Measurements from ENCODE around the gene INPP5A.
"Not testable (repeated sequence)": the region's sequence is repeated elsewhere in the genome, so short reads cannot be mapped to it uniquely, and the experiment has no call there.

INPP5A gene

DNA sequence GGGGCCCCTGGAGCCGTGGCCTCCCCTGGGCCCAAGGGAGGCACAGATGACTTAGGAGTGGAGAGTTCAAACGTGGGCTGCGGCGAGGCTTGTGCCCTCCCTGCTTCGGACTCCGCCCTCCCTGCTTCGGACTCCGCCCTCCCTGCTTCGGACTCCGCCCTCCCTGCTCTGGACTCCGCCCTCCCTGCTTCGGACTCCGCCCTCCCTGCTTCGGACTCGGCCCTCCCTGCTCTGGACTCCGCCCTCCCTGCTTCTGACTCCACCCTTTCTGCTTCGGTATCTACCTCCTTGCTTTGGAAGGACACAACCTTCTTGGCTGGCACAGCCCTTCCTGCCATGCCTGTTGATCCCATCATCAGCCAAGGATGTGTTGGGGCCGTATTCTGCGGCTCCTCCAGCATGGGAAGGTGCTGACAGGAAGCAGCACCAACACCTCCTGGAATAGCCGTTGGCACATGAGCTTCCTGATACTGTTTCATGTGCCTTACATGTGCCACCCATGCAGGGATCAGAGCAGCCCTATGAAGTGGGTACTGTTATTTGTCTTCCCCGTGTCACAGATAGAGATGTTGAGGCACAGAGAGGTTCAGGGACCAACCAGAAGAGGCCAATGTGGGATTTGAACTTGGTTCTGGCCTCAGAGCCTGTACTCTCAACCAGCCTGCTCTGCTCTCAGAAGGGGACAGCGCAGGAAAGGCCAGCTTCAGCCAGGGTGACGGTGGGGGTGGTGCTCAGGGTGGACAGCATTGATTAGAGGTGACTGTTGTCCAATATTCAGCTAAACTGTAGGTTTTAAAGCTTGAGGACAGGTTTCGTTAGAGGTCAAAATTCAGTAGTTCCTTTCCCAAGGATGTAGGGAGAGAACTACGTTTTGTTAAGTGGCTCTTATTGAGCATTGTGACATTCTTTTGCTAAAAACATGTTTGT is 133.9 kb downstream of the INPP5A start:
- DNase-seq (ENCODE audit: low read depth in 1 of 2, low spot score in 1 of 2), result no peak

GRCh38 chr10:132673746-132674145 is 136.2 kb downstream of the INPP5A start:
- DNase-seq (ENCODE audit: low read depth in 1 of 2, low spot score in 1 of 2), result not testable (repeated sequence)

DNA sequence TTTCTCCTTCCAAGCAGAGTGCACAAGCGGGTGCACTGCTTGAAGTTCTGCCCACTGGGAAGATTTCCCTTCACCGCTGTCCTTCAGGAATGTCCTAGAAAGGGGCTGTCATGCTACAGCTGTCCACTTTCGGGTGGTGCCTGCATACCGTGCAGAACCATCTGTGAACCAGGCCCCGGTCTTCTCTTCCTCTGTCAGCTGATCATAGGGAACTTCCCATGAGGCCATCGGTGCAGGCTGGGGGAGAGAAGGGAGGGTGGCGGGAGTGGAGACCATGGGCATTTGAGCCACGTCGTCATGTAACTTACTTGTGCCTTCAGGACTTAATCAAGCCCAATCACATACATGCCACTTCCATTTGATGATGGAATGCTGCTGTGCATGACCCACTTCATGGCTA is 136.7 kb downstream of the INPP5A start:
- DNase-seq (ENCODE audit: low read depth in 1 of 2, low spot score in 1 of 2), result no peak

DNA sequence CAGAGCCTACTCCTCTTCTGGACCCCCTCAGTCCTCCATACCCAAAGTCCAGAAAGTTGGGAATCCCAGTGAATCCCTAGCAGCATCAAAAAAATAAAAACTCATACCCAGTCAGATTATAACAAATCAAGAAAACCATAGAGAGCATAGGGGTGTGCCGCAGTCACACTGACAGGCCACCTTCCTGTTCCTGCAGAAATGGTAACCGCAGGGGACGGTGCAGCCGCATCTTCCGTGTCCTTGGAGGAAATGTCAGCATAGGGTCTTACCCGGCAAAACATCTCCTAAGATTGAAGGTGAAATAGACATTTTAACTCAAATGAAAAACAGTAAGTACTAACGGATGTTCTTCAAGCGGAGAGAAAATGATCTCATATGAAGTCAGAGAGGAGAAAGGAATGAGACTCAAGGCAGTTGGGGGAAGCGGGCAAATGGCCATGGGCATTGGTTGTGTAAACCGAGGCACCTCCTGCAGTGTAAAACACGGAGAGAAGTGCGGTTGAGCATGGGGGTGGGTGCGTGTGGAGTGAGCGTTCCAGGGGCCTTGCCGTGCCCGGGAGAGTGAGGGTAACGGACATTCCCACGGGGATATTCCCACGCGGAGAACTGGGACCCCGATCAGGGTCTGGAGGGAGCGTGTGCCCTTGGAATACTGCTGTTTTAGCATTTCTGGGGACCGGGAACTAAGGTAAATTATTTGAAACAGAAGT is 137.6 kb downstream of the INPP5A start:
- DNase-seq (ENCODE audit: low read depth in 1 of 2, low spot score in 1 of 2), result no peak

DNA sequence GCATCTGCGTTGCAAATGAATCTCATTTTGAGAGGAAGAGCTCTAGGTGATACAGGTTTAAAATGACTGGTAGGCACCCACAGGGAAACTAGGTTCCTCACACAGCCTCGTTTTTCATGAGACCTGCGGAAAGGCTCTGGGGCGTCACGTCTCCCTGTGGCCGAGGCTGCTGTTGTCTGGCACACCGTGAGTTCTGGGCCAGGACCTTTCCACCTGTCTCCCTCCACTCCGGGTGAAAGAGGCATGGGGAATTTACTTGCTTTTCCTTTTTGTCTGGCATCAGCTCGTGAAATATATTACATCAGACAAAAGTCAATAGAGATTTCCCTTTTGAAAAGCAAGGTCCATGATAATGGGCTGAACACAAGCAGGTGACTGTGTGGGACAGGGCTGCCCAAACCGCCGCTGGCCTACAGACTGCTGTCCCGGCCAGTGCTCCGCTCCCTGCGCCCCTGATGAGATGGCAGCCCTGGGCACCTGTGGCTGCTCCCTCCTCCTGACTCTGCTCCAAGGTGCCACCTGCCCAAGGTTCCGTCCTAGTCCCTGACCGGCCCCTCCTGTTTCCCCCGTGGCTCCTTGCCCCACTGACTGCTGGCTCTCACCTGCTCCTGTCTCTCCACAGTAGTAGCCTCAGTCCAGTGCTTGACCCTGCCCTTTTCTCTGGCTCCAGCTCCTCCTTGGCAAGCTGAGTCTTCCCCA is 138.8 kb downstream of the INPP5A start:
- no peak for DNase-seq (ENCODE audit: low read depth in 1 of 2, low spot score in 1 of 2)

- no peak for DNase-seq (ENCODE audit: low read depth in 1 of 2, low spot score in 1 of 2)
Measured at GRCh38 chr10:132677096-132677472, 139.5 kb downstream of the INPP5A start.

GRCh38 chr10:132677473-132678227 is 140.1 kb downstream of the INPP5A start:
- no peak for DNase-seq (ENCODE audit: low read depth in 1 of 2, low spot score in 1 of 2)

GRCh38 chr10:132678436-132679216 is 141.0 kb downstream of the INPP5A start:
- no peak for DNase-seq (ENCODE audit: low read depth in 1 of 2, low spot score in 1 of 2)

GRCh38 chr10:132679217-132679595 is 141.6 kb downstream of the INPP5A start:
- no peak for DNase-seq (ENCODE audit: low read depth in 1 of 2, low spot score in 1 of 2)

DNA sequence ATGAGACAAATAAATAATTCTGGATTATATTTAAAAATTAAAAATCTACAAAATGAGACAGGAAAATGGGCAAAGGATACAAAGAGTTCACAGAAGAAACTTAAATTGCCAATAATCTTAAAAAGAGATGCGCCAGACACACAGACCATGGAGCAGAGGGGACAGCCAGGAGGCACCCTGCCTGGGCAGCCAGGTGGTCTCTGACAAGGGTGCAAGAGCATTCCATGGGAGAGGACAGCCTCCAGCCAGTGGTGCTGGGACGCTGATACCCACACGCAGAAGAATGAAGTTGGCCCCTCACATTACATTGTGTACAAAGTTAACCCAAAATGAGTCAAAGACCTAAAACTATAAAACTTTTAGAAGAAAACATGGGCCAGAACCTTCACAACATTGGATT is 142.1 kb downstream of the INPP5A start:
- no peak for DNase-seq (ENCODE audit: low read depth in 1 of 2, low spot score in 1 of 2)

DNA sequence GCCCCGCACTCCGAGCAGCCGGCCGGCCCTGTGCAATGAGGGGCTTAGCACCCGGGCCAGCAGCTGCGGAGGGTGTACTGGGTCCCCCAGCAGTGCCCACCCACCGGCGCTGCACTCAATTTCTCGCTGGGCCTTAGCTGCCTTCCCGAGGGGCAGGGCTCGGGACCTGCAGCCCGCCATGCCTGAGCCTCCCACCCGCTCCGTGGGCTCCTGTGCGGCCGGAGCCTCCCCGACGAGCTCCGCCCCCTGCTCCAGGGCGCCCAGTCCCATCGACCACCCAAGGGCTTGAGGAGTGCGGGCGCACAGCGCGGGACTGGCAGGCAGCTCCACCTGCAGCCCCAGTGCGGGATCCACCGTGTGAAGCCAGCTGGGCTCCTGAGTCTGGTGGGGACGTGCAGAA is 143.2 kb downstream of the INPP5A start:
- DNase-seq (ENCODE audit: low read depth in 1 of 2, low spot score in 1 of 2), result not testable (repeated sequence)

DNA sequence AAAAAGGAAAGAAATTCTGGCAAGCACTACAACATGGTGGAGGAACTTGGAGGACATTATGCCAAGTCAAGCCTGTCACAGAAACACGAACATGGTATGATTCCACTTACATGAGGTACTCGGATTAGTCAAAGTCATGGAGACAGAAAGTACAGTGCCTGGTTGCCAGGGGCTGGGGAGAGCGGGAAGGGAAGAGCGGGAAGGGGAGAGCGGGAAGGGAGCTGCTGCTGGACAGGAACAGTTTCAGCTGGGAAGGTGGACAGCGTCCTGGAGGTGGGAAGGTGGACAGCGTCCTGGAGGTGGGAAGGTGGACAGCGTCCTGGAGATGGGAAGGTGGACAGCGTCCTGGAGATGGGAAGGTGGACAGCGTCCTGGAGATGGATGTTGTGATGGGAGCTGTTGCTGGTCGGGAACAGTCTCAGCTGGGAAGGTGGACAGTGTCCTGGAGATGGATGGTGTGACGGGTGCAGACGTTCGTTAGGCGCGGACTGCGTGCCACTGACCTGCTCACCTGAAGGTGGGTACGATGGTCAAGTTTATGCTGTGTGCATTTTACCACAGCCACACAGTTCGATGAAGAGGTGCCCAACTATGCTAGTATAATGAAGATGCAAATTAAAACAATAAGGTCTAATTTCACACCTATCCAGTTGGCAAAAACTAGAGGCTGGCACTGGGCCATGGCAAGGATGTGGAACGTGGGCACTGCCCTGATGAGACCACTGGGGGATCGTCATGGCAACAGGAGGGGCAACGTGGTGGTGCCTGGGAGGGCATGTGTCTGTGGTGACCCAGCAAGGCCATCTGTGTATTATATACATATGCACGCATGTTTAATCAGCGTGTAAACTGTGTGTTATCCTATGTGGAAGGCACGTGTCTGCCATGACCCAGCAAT is 144.5 kb downstream of the INPP5A start:
- DNase-seq (ENCODE audit: low read depth in 1 of 2, low spot score in 1 of 2), result no peak

- DNase-seq (ENCODE audit: low read depth in 1 of 2, low spot score in 1 of 2), result no peak
Measured at GRCh38 chr10:132684164-132684891, 146.7 kb downstream of the INPP5A start.

- no peak for DNase-seq (ENCODE audit: low read depth in 1 of 2, low spot score in 1 of 2)
Measured at GRCh38 chr10:132685101-132685891, 147.7 kb downstream of the INPP5A start.

DNA sequence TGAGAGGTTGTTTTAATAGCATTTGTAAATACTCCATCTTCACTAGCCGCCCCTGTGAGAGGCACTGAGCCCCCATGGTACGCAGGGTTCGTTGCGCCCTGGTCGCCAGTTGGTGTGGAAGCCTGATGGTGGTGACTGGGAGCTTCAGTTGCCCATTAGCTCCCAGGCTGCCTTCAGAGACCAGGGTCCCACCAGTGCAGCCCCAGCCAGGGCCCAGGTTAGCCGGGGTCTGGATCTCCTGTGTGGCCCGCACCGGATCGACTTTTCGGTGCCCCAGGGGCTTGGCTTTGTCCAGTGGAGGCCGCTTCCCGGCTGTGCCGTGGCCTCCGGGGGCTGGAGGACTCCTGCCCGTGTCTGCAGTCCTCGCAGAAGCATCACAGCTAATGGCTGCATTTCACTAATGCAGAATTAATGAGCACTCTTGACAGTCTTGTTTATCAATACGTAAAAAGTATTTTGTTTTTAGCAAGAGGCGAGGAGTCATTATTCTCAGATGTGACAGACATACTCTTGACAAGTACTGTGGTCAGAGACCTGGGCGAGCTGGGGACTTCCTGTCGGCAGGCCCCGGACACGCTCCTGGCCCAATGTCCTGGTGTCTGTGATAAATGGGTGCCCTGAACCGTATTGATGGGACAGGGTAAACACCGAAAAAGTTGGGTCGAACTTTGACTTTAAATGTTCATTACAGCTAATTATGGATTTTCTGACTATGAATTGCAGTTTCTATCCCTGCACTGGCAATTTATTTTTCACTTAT is 148.5 kb downstream of the INPP5A start:
- DNase-seq (ENCODE audit: low read depth in 1 of 2, low spot score in 1 of 2), result no peak

DNA sequence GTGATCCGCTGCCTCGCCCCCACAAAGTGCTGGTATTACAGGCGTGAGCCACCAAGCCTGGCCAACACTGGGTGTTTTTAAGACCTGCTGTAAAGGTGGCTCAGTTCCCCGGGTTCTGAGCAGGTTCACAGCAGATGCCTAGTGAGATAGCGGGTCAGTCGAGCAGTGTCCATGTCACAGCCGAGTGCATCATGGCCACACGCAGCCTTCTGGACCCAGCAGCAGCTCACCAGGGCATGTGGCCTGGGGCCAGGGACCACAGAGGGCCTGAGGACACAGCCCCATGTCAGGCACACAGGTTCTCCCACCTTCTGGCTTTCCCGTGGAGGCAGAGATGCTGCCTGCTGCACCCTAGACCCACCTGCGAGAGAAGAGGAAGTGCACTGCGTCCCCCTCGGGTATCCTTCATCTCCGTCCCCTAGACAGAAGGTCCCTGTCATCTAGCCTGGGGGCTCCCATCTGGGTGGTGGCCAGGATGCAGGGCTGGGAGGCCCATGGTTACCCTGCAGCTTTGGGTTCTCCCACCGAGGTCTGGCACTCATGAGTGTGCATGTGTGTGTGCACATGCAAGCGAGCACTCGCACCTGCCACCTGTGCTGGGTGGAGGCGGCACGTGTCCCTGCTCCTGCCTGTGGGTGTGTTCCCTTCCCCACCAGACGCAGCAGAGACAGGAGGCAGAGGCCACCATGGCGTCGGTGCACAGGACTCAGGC is 149.8 kb downstream of the INPP5A start:
- DNase-seq (ENCODE audit: low read depth in 1 of 2, low spot score in 1 of 2), result no peak
